Lung microvascular endothelial cell (primary cell): ENCODE data around the gene TMEM97. TPM values are rescaled to one million over a fixed set of nuclear protein-coding genes. Genes with fewer than 3 reads are reported as not detected.

ENCODE experiments used
- DNase-seq, 2 donors: peaks; one replicate each; pipeline versions ENCODE4 v3.0.0 to v3.0.0-alpha.2; 2010; ENCODE audit warnings: low read depth in 2 of 2
- total RNA-seq: library from RNA; depleted of rRNA; stranded (reverse); fragments of >200 nt; gene quantifications from 2 replicates; pipeline ENCODE4 v1.2.1, GENCODE V29; 2014

TMEM97 gene
- total RNA-seq, 1 donor from 2014 or later = 10.3 TPM

DNA sequence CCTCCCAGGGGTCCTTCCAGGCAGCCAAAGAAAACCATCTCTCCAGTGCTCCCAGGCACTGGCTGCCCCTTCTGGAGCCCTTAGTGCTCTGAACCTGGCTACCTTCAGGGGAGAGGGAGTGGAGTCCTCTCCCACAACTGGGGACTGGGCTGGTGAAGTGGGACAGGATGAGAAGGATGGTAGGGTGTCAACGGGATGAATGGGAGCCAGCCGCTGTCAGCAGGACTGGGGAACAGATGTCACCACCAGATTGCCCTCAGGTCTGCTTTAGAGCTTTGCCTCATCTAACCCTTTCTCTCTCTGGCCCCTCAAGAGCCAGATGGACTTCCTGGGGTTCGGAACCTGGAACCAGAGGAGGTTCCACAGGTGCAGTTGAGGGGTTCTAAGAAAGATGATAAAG is 46.5 kb downstream of the TMEM97 start:
- DNase-seq = no peak

DNA sequence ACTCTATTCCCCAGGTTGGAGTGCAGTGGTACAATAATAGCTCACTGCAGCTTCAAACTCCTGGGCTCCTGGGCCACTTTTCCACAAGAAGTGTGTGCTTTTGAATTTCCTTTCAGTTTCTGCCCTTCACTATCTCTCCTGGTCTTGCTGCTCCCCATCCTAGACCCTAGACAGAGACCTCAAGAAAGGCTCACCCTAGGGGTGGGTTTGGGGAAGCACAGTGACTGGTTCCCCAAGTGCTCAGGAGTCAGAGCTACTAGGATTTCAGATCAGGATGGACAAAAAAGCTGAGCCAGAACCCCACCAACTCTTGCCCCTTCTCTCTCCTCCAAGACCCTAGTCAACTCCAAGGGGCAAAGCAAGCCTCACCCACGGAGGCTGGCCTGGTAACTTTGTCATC is 47.6 kb downstream of the TMEM97 start:
- DNase-seq = no peak

DNA sequence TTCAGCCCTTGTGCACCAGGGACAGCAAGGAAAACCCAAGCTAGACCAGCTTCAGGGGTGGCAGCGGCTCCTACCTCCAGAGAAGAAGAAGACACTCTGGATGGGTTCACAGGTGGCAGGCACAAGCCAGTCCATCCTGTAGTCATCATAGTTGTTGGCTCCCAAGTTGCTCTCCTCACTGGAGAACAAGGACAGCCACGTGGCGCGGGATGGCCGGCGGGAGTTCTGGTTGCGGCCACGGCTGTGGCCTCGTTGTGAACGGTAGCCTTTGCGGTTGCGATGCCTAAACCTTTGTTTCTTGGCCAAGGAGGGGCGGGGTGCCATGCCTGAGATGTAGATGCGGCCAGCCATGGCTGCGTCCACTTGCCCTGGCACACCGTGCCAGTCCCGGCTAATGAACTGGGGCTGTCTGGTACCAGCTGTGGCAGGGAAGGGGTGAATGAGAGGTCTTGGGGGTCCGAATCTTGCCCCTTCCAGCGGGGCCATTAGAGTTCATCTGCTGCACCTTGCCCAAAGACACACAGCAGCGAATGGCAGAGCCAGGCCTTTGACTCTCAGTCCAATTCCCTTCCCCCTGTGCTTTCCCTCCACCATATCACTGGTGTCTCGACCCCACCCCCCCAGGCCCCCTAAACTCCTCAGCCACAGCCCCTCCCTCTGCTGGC is 48.8 kb downstream of the TMEM97 start:
- no peak for DNase-seq

DNA sequence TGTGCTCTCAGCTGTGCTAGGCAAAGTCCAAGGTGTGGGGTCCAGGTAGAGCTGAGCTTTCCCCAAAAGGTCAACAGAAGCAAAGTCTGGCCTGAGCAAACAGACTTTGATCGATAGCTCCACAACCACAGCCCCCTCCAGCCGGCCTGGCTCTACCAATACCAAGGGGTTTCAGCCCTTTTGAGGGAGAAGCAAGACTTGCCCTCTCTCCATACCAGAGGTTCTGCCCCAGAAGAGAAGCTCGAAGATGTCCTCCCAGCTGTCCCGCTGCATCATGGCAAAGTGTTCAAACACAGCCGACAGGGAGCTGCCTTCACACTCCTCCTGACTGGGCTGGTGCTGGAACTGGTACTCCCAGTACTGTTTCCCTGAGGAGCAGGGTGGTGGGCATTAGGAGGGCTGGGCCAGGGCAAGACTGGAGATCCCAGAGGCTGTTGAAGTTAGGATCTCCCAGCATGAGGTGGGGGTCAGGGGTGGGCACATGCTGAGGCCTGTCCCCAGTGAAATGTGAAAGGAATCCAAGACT is 49.4 kb downstream of the TMEM97 start:
- DNase-seq = no peak

DNA sequence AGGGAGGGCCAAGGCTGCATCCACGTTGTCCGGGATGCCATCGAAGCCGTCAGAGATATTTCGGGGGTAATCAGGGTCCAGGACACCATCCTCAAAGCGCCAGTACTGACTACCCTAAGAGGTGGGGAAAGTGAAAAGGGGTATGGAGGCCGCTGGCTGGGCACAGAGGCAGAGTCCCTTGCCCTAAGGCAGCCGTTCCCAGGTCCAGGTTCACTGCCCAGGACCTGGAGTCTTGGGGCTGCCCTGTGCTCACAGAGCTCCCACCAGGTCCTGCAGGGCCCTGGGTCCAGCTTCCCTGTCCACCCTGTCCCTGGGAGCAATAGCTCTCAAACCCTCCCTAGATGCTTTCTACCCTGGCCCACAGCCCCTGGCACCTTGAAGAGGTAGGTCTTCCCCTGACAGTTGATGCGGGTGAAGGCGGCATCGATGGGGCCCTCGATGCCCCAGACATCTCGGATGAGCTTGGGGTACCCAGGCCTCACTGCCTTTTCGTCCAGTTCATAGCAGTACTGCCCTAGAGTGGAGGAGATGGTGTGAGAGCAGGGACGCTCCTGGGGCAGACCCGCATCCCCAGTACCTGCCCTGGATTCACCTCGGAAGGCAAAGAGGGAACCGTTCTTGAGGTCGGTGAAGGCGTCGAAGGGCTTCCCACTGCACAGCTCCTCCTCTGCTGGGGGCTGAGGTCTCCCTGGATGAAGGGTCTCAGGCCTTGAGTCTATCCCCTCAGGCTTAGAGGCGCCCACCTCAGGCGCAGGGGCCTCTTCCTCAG is 50.1 kb downstream of the TMEM97 start:
- DNase-seq = no peak

DNA sequence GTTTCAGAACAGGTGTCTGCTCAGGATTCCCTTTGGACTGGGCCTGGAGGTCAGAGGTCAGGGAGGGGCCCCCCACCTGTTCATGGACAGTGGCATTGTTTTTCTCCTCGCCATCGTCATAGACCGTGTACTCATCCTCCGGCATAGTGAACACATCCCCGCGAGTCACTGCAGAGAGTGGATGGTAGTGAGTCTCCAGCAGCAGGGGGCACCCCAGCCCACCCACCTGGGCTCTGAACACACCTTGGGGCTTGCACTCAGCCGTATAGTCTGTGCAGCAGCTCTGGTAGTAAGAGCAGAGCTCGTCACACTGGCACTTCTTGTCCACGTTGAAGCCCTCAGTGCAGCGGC is 50.7 kb downstream of the TMEM97 start:
- DNase-seq = no peak

DNA sequence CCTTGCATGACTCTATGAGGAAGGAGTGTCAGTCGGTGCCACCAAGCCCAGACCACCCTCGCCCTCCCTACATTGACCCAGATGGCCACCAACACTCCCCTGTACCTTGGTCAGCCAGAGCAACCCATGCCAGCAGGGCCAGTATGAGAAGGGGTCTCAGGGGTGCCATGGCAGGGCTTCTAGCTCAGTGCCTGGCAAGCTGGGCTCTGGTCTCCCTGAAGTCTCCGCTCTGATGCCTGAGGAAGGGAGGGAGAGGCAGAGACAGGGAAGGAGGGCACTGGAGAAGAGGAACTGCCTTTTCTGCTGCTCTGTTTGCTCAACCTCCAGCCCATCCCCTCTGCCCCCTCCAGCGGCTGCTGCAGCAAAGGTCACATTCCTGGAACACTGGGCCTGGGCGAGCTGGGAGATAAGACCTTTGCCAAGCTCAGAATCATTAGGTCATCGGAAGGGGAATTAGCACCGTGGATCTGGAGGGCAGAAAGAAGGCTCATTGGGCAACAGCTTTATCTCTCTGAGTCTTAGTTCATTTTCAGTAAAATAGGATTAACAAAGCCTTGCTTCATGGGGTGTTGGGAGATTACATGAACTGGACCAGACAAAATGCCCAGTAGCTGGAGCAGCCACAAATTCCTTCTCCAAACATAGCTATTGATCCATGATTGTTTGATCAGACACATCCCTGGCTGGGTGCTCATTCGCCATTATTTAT is 51.2 kb downstream of the TMEM97 start, which contains the start of gene VTN:
Gene VTN, minus strand, starts transcription at position 273 of the 709 bp plus-strand sequence. Its CDS starts 104 bp downstream, at position 169.
- peak in 1 of 2 donors; percentile 25 for DNase-seq

DNA sequence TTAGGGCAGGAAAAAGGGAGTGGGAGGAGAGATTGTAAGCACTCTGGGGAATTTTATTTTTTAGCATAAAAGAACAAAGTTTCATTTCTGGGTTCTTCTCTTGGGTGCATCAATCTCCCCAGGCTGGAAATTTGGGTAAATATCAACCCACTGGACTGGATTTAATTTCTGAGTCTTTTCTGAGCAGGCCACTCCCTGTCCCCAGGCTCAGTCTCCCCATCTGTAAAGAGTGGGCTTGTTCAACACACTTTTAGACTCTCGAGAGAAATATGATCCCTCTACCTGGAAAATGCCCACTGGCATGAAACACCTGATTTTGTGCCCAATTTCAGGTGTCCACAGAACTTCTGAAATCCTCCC is 51.7 kb downstream of the TMEM97 start:
- DNase-seq = no peak

DNA sequence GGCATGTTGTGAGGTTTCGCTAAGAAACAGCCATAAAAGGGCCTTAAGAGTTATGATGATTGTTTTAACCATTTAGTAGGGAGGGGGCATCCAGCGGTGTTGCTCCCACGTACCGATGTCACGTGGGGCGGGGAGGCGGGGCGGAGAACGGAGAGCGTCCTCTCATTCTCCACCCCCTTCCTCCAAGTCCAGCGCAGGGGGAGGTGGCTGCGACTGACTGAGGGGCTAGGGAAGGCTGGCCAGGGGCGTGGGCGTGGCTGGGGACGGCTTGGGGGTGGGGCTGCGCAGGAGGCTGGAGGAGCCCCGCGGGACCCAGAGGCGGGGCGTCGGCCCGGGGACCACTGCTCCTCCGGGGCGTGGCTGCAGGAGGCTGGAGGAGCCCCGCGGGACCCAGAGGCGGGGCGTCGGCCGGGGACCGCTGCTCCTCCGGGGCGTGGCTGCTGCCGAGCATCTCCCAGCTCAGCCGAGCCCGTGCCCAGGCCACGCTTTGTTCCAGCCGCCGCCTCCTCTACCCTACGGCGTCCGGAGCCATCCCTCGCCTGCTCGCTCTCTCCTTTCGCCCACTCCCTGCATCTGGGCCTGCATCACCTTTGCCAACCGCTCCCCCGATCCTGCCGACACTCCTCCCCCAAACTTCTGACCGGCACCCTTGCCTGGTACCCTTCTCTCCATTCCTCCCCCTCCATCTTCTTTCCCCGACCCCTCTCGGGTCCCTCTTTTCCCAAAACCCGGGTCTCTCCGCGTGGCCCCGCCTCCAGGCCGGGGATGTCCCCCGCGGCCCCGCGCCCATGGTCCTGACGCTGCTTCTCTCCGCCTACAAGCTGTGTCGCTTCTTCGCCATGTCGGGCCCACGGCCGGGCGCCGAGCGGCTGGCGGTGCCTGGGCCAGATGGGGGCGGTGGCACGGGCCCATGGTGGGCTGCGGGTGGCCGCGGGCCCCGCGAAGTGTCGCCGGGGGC is 52.5 kb downstream of the TMEM97 start, which contains the start of gene SARM1:
Gene SARM1, plus strand, starts transcription at position 450 of the 958 bp plus-strand sequence. Its CDS starts 339 bp downstream, at position 789.
- DNase-seq = peak; percentile 54 to 59

DNA sequence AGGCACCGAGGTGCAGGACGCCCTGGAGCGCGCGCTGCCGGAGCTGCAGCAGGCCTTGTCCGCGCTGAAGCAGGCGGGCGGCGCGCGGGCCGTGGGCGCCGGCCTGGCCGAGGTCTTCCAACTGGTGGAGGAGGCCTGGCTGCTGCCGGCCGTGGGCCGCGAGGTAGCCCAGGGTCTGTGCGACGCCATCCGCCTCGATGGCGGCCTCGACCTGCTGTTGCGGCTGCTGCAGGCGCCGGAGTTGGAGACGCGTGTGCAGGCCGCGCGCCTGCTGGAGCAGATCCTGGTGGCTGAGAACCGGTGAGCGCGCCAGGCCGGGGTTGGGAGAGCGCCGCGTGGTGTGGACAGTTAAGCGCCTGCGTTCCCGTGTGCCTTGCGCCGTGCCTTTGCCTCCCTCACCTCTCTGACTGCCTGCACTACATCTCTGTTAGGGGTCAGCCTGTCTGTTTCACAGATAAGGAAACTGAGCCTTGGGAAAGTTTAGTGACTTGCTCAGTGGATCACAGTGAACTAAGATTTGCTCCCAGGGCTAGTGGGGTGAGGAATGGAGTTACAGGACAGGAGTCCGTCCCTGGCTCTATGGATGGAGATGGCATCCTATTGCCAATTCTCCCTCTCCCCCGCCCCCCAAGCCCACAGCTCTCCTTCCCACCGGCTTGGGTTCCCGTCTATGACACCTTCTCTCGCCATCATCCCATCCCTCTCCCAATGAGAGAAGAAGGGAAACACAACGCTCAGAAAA is 53.4 kb downstream of the TMEM97 start:
- peak; percentile 27 to 56 for DNase-seq

DNA sequence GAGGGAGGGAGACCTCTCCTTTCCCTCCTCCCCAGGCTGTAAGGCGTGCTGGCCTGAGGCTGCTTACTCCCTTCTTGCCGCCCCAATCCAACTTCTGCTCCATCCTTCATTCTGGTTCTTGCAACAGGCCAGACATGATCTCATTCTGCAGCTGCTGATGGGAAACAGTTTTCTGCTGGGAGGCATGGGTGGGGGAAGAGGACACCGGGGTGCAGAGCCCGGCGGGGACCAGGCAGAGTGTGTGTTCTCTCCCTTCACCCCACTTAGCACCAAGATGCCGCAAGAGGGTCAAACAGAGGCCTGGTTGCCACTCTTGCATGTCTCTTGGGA is 53.9 kb downstream of the TMEM97 start:
- no peak for DNase-seq

Other genes starting within 250 kb of the TMEM97 start
- 42.3 and 43.3 TPM in 2 replicates for gene IFT20, start 16.3 kb downstream of the TMEM97 start, total RNA-seq
- gene TNFAIP1, start 16.6 kb downstream of the TMEM97 start, total RNA-seq = 70.6 and 98.0 TPM in 2 replicates
- 50.8 and 55.6 TPM in 2 replicates for gene POLDIP2, start 38.3 kb downstream of the TMEM97 start, total RNA-seq
- gene SEBOX, start 46.0 kb downstream of the TMEM97 start, total RNA-seq = not detected in 2 replicates
- under 0.01 TPM in 2 replicates for gene VTN, start 51.1 kb downstream of the TMEM97 start, total RNA-seq
- gene SARM1, start 52.5 kb downstream of the TMEM97 start, total RNA-seq = 1.5 and 2.4 TPM in 2 replicates
- gene SLC46A1, start 87.0 kb downstream of the TMEM97 start, total RNA-seq = 0.44 and 0.60 TPM in 2 replicates
- not detected in 2 replicates for gene SLC13A2, start 154.4 kb downstream of the TMEM97 start, total RNA-seq
- not detected in 2 replicates for gene FOXN1, start 187.1 kb downstream of the TMEM97 start, total RNA-seq
- 21.1 and 26.4 TPM in 2 replicates for gene UNC119, start 233.4 kb downstream of the TMEM97 start, total RNA-seq